ENCODE results near the gene CDKAL1.

Gene CDKAL1

GRCh38 chr6:20554817-20555216 lies 20.6 kb downstream of the CDKAL1 start:
- no peak for TF ChIP-seq TCF12 (IDR thresholded peaks at IDR 0.05; ENCODE audit: low read depth)
- TF ChIP-seq YY1 (IDR thresholded peaks at IDR 0.05; ENCODE audit: low read depth) = no peak

- TF ChIP-seq EGR1 (IDR thresholded peaks at IDR 0.05) = no peak
- no peak for TF ChIP-seq CEBPB (IDR thresholded peaks at IDR 0.05)
- no peak for TF ChIP-seq TCF12 (IDR thresholded peaks at IDR 0.05; ENCODE audit: low read depth)
- no peak for TF ChIP-seq MAX (IDR thresholded peaks at IDR 0.05)
- TF ChIP-seq EP300 (IDR thresholded peaks at IDR 0.05; ENCODE audit: borderline replicate concordance) = no peak
- TF ChIP-seq RAD21 (IDR thresholded peaks at IDR 0.05; ENCODE audit: low read depth) = no peak; the same call in 1 of the 2 replicates
- TF ChIP-seq REST (IDR thresholded peaks at IDR 0.05; ENCODE audit: low read depth) = no peak
- TF ChIP-seq CREB1 (IDR thresholded peaks at IDR 0.05; ENCODE audit: low read depth) = no peak
- TF ChIP-seq YY1 (IDR thresholded peaks at IDR 0.05; ENCODE audit: low read depth) = no peak
- no peak for TF ChIP-seq NFIC (IDR thresholded peaks at IDR 0.05)
- TF ChIP-seq ZBTB7A (IDR thresholded peaks at IDR 0.05; ENCODE audit: low read depth) = no peak
- TF ChIP-seq FOXM1 (IDR thresholded peaks at IDR 0.05; ENCODE audit: borderline replicate concordance, low read depth) = no peak
- TF ChIP-seq TEAD4 (IDR thresholded peaks at IDR 0.05) = no peak
- TF ChIP-seq TAF1 (IDR thresholded peaks at IDR 0.05; ENCODE audit: low read depth) = no peak
- TF ChIP-seq USF1 (IDR thresholded peaks at IDR 0.05) = no peak
Measured at GRCh38 chr6:20559924-20560551, 25.8 kb downstream of the CDKAL1 start.

GRCh38 chr6:20563377-20563776 lies 29.1 kb downstream of the CDKAL1 start:
- TF ChIP-seq FOXM1 (IDR thresholded peaks at IDR 0.05; ENCODE audit: borderline replicate concordance, low read depth) = no peak
- no peak for TF ChIP-seq REST (IDR thresholded peaks at IDR 0.05; ENCODE audit: low read depth)
- no peak for TF ChIP-seq USF1 (IDR thresholded peaks at IDR 0.05)
- TF ChIP-seq YY1 (IDR thresholded peaks at IDR 0.05; ENCODE audit: low read depth) = no peak
- TF ChIP-seq ZBTB7A (IDR thresholded peaks at IDR 0.05; ENCODE audit: low read depth) = no peak
- no peak for TF ChIP-seq EGR1 (IDR thresholded peaks at IDR 0.05)
- no peak for TF ChIP-seq CEBPB (IDR thresholded peaks at IDR 0.05)
- TF ChIP-seq TCF12 (IDR thresholded peaks at IDR 0.05; ENCODE audit: low read depth) = no peak
- TF ChIP-seq CREB1 (IDR thresholded peaks at IDR 0.05; ENCODE audit: low read depth) = no peak
- no peak for TF ChIP-seq MAX (IDR thresholded peaks at IDR 0.05)
- no peak for TF ChIP-seq EP300 (IDR thresholded peaks at IDR 0.05; ENCODE audit: borderline replicate concordance)
- TF ChIP-seq TEAD4 (IDR thresholded peaks at IDR 0.05) = no peak
- TF ChIP-seq TAF1 (IDR thresholded peaks at IDR 0.05; ENCODE audit: low read depth) = no peak
- no peak for TF ChIP-seq RAD21 (IDR thresholded peaks at IDR 0.05; ENCODE audit: low read depth)
- no peak for TF ChIP-seq NFIC (IDR thresholded peaks at IDR 0.05)

- TF ChIP-seq RAD21 (IDR thresholded peaks at IDR 0.05; ENCODE audit: low read depth) = peak; percentile 47; the same call in 1 of the 2 replicates
- TF ChIP-seq ZBTB7A (IDR thresholded peaks at IDR 0.05; ENCODE audit: low read depth) = no peak
Measured at GRCh38 chr6:20564269-20564668, 30.0 kb downstream of the CDKAL1 start.

- TF ChIP-seq TAF1 (IDR thresholded peaks at IDR 0.05; ENCODE audit: low read depth) (no peak), TEAD4 (IDR thresholded peaks at IDR 0.05) (no peak), EP300 (IDR thresholded peaks at IDR 0.05; ENCODE audit: borderline replicate concordance) (no peak), REST (IDR thresholded peaks at IDR 0.05; ENCODE audit: low read depth) (no peak), CEBPB (IDR thresholded peaks at IDR 0.05) (no peak)
Measured at GRCh38 chr6:20564777-20565176, 30.5 kb downstream of the CDKAL1 start.
